Measurements from ENCODE around the gene TWIST2.

The TWIST2 gene

GRCh38 chr2:238868616-238869292 is 20.9 kb downstream of the TWIST2 start:
- DNase-seq (ENCODE audit: insufficient read length), result no peak
- no peak for FAIRE-seq

GRCh38 chr2:238869293-238870124 is 21.6 kb downstream of the TWIST2 start:
- no peak for FAIRE-seq
- TF ChIP-seq POLR2AphosphoS5 (IDR thresholded peaks at IDR 0.05; ENCODE audit: low read depth, low read length), result no peak
- TF ChIP-seq POLR2A (IDR thresholded peaks at IDR 0.05; ENCODE audit: low read depth, low read length), result no peak
- no peak for TF ChIP-seq TAF1 (IDR thresholded peaks at IDR 0.05; ENCODE audit: borderline replicate concordance, low read depth, low read length)
- no peak for DNase-seq (ENCODE audit: insufficient read length)

More at GRCh38 chr2:238868616-238869292, 20.9 kb downstream of the TWIST2 start:
- TF ChIP-seq POLR2A (IDR thresholded peaks at IDR 0.05; ENCODE audit: low read depth, low read length) (no peak), POLR2AphosphoS5 (IDR thresholded peaks at IDR 0.05; ENCODE audit: low read depth, low read length) (no peak), TAF1 (IDR thresholded peaks at IDR 0.05; ENCODE audit: borderline replicate concordance, low read depth, low read length) (no peak)

GRCh38 chr2:238870261-238870660 is 22.4 kb downstream of the TWIST2 start:
- DNase-seq (ENCODE audit: insufficient read length), result no peak
- TF ChIP-seq TAF1 (IDR thresholded peaks at IDR 0.05; ENCODE audit: borderline replicate concordance, low read depth, low read length), result no peak
- TF ChIP-seq POLR2AphosphoS5 (IDR thresholded peaks at IDR 0.05; ENCODE audit: low read depth, low read length), result no peak
- TF ChIP-seq POLR2A (IDR thresholded peaks at IDR 0.05; ENCODE audit: low read depth, low read length), result no peak
- FAIRE-seq, result no peak

GRCh38 chr2:238872026-238872425 is 24.1 kb downstream of the TWIST2 start:
- no peak for FAIRE-seq
- no peak for DNase-seq (ENCODE audit: insufficient read length)
- TF ChIP-seq TAF1 (IDR thresholded peaks at IDR 0.05; ENCODE audit: borderline replicate concordance, low read depth, low read length), result no peak
- no peak for TF ChIP-seq POLR2A (IDR thresholded peaks at IDR 0.05; ENCODE audit: low read depth, low read length)
- no peak for TF ChIP-seq POLR2AphosphoS5 (IDR thresholded peaks at IDR 0.05; ENCODE audit: low read depth, low read length)

- TF ChIP-seq POLR2AphosphoS5 (IDR thresholded peaks at IDR 0.05; ENCODE audit: low read depth, low read length) (no peak), POLR2A (IDR thresholded peaks at IDR 0.05; ENCODE audit: low read depth, low read length) (no peak), TAF1 (IDR thresholded peaks at IDR 0.05; ENCODE audit: borderline replicate concordance, low read depth, low read length) (no peak)
- DNase-seq (ENCODE audit: insufficient read length) (no peak), FAIRE-seq (no peak)
Measured at GRCh38 chr2:238872628-238873380, 24.9 kb downstream of the TWIST2 start.

- TF ChIP-seq POLR2A (IDR thresholded peaks at IDR 0.05; ENCODE audit: low read depth, low read length), result no peak
- TF ChIP-seq TAF1 (IDR thresholded peaks at IDR 0.05; ENCODE audit: borderline replicate concordance, low read depth, low read length), result no peak
- no peak for TF ChIP-seq POLR2AphosphoS5 (IDR thresholded peaks at IDR 0.05; ENCODE audit: low read depth, low read length)
- DNase-seq (ENCODE audit: insufficient read length) (no peak), FAIRE-seq (no peak)
Measured at GRCh38 chr2:238873381-238873801, 25.5 kb downstream of the TWIST2 start.

GRCh38 chr2:238873841-238874240 is 26.0 kb downstream of the TWIST2 start:
- TF ChIP-seq POLR2A (IDR thresholded peaks at IDR 0.05; ENCODE audit: low read depth, low read length) (no peak), TAF1 (IDR thresholded peaks at IDR 0.05; ENCODE audit: borderline replicate concordance, low read depth, low read length) (no peak), POLR2AphosphoS5 (IDR thresholded peaks at IDR 0.05; ENCODE audit: low read depth, low read length) (no peak)
- DNase-seq (ENCODE audit: insufficient read length) (no peak), FAIRE-seq (no peak)

GRCh38 chr2:238874330-238875050 is 26.6 kb downstream of the TWIST2 start:
- TF ChIP-seq TAF1 (IDR thresholded peaks at IDR 0.05; ENCODE audit: borderline replicate concordance, low read depth, low read length), result no peak
- TF ChIP-seq POLR2A (IDR thresholded peaks at IDR 0.05; ENCODE audit: low read depth, low read length), result no peak
- TF ChIP-seq POLR2AphosphoS5 (IDR thresholded peaks at IDR 0.05; ENCODE audit: low read depth, low read length), result no peak
- FAIRE-seq (no peak), DNase-seq (ENCODE audit: insufficient read length) (no peak)

- DNase-seq (ENCODE audit: insufficient read length), result no peak
- TF ChIP-seq POLR2A (IDR thresholded peaks at IDR 0.05; ENCODE audit: low read depth, low read length), result no peak
- no peak for FAIRE-seq
Measured at GRCh38 chr2:238875101-238875470, 27.2 kb downstream of the TWIST2 start.

GRCh38 chr2:238875471-238876231 is 27.8 kb downstream of the TWIST2 start:
- FAIRE-seq, result no peak
- no peak for DNase-seq (ENCODE audit: insufficient read length)
- no peak for TF ChIP-seq TAF1 (IDR thresholded peaks at IDR 0.05; ENCODE audit: borderline replicate concordance, low read depth, low read length)
- no peak for TF ChIP-seq POLR2AphosphoS5 (IDR thresholded peaks at IDR 0.05; ENCODE audit: low read depth, low read length)
- no peak for TF ChIP-seq POLR2A (IDR thresholded peaks at IDR 0.05; ENCODE audit: low read depth, low read length)

Measured in GM12892 (cell line).